HepG2 (cell line): Measurements from ENCODE around the gene GRB2. TPM values are rescaled to one million over a fixed set of nuclear protein-coding genes. Genes with fewer than 3 reads are reported as not detected.

Experiments
- CEBPB ChIP-seq: IDR thresholded peaks from 2 replicates; pipeline ENCODE4 v1.6.1; 2011; ENCODE audit warnings: low read depth, low read length, improper control_type of control experiment, borderline replicate concordance
- ELF1 ChIP-seq: sonication (generic); formaldehyde crosslinking; IDR thresholded peaks from 2 replicates; pipeline ENCODE4 v1.4.0; 2020; ENCODE audit warnings: missing genetic modification reagents
- FOXP4 ChIP-seq: sonication (generic); formaldehyde crosslinking; IDR thresholded peaks from 2 replicates; pipeline ENCODE4 v1.4.0; 2020; ENCODE audit warnings: missing genetic modification reagents
- HMGXB3 ChIP-seq: sonication (generic); formaldehyde crosslinking; IDR thresholded peaks from 2 replicates; pipeline ENCODE4 v1.4.0; 2020; ENCODE audit warnings: missing genetic modification reagents, borderline replicate concordance
- JUNB ChIP-seq: sonication (generic); formaldehyde crosslinking; IDR thresholded peaks from 2 replicates; pipeline ENCODE4 v1.8.0; 2022; ENCODE audit warnings: missing genetic modification reagents, mild to moderate bottlenecking, borderline replicate concordance
- MED13 ChIP-seq: sonication (generic); formaldehyde crosslinking; IDR thresholded peaks from 2 replicates; pipeline ENCODE4 v1.5.0; 2020; ENCODE audit warnings: missing genetic modification reagents
- MTA1 ChIP-seq: sonication (generic); formaldehyde crosslinking; IDR thresholded peaks from 2 replicates; pipeline ENCODE4 v1.4.0; 2020; ENCODE audit warnings: missing genetic modification reagents, mild to moderate bottlenecking, borderline replicate concordance
- NCOA1 ChIP-seq: sonication (generic); formaldehyde crosslinking; IDR thresholded peaks from 2 replicates; pipeline ENCODE4 v1.9.0; 2021; ENCODE audit warnings: missing genetic modification reagents
- NR2F6 ChIP-seq, 2 experiments: IDR thresholded peaks; 2 replicates each; pipeline ENCODE4 v1.6.1; 2016; ENCODE audit warnings: antibody characterized with exemption in 1 of 2, mild to moderate bottlenecking in 1 of 2
- SP1 ChIP-seq, 2 experiments: fragments of 450-650 bp in 1 of 2; sonication (generic) in 1 of 2; formaldehyde crosslinking in 1 of 2; IDR thresholded peaks; 2 replicates each; pipeline versions ENCODE4 v1.4.0 to v1.6.1; 2016 to 2020; ENCODE audit warnings: missing genetic modification reagents in 1 of 2
- SSRP1 ChIP-seq: IDR thresholded peaks from 2 replicates; pipeline ENCODE4 v1.6.1; 2016; ENCODE audit warnings: control low read depth
- TEAD2 ChIP-seq: sonication (generic); formaldehyde crosslinking; IDR thresholded peaks from 2 replicates; pipeline ENCODE4 v1.9.0; 2021; ENCODE audit warnings: missing genetic modification reagents
- ZBTB7B ChIP-seq: sonication (generic); formaldehyde crosslinking; IDR thresholded peaks from 2 replicates; pipeline ENCODE4 v1.4.0; 2020; ENCODE audit warnings: missing genetic modification reagents
- ZGPAT ChIP-seq: IDR thresholded peaks from 2 replicates; pipeline ENCODE4 v1.6.1; 2016; ENCODE audit warnings: mild to moderate bottlenecking
- ZKSCAN1 ChIP-seq: fragments of 150-350 bp; IDR thresholded peaks from 2 replicates; pipeline ENCODE4 v1.6.1; 2014; ENCODE audit warnings: low read length
- ZMYM3 ChIP-seq: sonication (generic); formaldehyde crosslinking; IDR thresholded peaks from 2 replicates; pipeline ENCODE4 v1.5.1; 2020; ENCODE audit warnings: mild to moderate bottlenecking, missing genetic modification reagents
- ZNF343 ChIP-seq: sonication (generic); formaldehyde crosslinking; IDR thresholded peaks from 2 replicates; pipeline ENCODE4 v1.4.0; 2020; ENCODE audit warnings: mild to moderate bottlenecking, missing genetic modification reagents
- ZNF451 ChIP-seq: sonication (generic); formaldehyde crosslinking; IDR thresholded peaks from 2 replicates; pipeline ENCODE4 v1.5.0; 2020; ENCODE audit warnings: mild to moderate bottlenecking, missing genetic modification reagents
- ZNF883 ChIP-seq: sonication (generic); formaldehyde crosslinking; IDR thresholded peaks from 2 replicates; pipeline ENCODE4 v1.5.1; 2020; ENCODE audit warnings: mild to moderate bottlenecking, missing genetic modification reagents; ENCODE audit errors: not compliant biosample characterization
- ZNF891 ChIP-seq: sonication (generic); formaldehyde crosslinking; IDR thresholded peaks from 2 replicates; pipeline ENCODE4 v1.5.0; 2020; ENCODE audit warnings: mild to moderate bottlenecking, missing genetic modification reagents
- ZSCAN30 ChIP-seq: sonication (generic); formaldehyde crosslinking; IDR thresholded peaks from 2 replicates; pipeline ENCODE4 v1.5.0; 2020; ENCODE audit warnings: mild to moderate bottlenecking, missing genetic modification reagents
- polyA plus RNA-seq, 8 experiments: library from polyadenylated mRNA; depleted of rRNA in 3 of 8; stranded (reverse) in 7 of 8; unstranded in 1 of 8; fragments of >200 nt; fragmentation: Illumina TruSeq in 4 of 8; extraction: Trizol in 4 of 8; gene quantifications; 2 replicates each; pipeline versions ENCODE4 v1.2.1 to v1.2.3, GENCODE V29; 2011 to 2016; ENCODE audit warnings: low read depth in 4 of 8, missing spikeins in 1 of 8, mixed read lengths in 1 of 8; ENCODE audit not compliant: insufficient read depth in 1 of 8
- total RNA-seq, 5 experiments: library from RNA; depleted of rRNA; stranded (reverse); fragments of >200 nt; fragmentation: Illumina TruSeq; extraction: Trizol; gene quantifications; 2 replicates each; pipeline ENCODE4 v1.2.3, GENCODE V29; 2016; ENCODE audit warnings: low read depth in 1 of 5
- TF ChIP-seq, protein P1 (sequence below): IDR thresholded peaks from 2 replicates; pipeline ENCODE4 v1.6.1; 2018; ENCODE audit warnings: missing genetic modification reagents

GRB2 gene
- total and polyA plus RNA-seq, 2 of the 13 experiments (the other 11 are each of a cell fraction or from before 2014, with no cell fraction given), result 84.6 to 92.3 TPM

DNA sequence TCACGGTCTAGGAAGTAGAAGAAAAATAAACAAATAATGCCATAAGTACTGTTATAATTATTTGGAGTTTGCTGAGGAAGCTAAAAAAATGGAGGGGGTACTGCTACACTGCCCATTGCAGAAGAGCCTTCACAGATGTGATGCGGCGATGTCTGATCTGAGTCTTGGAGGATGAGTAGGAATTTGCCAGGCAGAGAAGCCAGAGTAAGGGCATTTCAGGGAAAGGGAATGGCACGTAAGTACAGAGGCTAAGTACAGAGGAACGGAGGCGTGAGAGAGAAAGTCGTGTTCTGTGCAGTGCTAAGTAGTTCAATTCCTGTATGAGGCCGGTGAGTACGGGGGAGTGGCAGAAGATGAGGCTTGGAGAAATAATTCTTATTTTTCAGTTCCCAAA lies 741 bp upstream of the GRB2 start (continued):
- TF ChIP-seq ZGPAT (CRISPR knock-in tag) (no peak), MED13 (CRISPR knock-in tag) (no peak), FOXP4 (no peak), HMGXB3 (CRISPR knock-in tag) (no peak), SSRP1 (0 out of 2 replicates have a peak, but pooled peaks have one; percentile 58), ZSCAN30 (CRISPR knock-in tag) (no peak), CEBPB (no peak), ZKSCAN1 (no peak), ZNF891 (CRISPR knock-in tag) (no peak), ELF1 (no peak), MTA1 (no peak), ZMYM3 (CRISPR knock-in tag) (0 out of 2 replicates have a peak, but pooled peaks have one; percentile 3), TEAD2 (CRISPR knock-in tag) (no peak), ZNF451 (CRISPR knock-in tag) (no peak), JUNB (CRISPR knock-in tag) (no peak), NR2F6 (IDR thresholded peaks at IDR 0.05) (peak; percentile 6; the same call in 1 of the 2 replicates), NR2F6 (CRISPR knock-in tag; IDR thresholded peaks at IDR 0.05) (no peak), ZBTB7B (CRISPR knock-in tag) (no peak), SP1 (IDR thresholded peaks at IDR 0.05) (no peak), SP1 (CRISPR knock-in tag; IDR thresholded peaks at IDR 0.05) (no peak), NCOA1 (CRISPR knock-in tag) (no peak), ZNF343 (CRISPR knock-in tag) (no peak), ZNF883 (CRISPR knock-in tag) (no peak)
- TF ChIP-seq, protein P1, sequence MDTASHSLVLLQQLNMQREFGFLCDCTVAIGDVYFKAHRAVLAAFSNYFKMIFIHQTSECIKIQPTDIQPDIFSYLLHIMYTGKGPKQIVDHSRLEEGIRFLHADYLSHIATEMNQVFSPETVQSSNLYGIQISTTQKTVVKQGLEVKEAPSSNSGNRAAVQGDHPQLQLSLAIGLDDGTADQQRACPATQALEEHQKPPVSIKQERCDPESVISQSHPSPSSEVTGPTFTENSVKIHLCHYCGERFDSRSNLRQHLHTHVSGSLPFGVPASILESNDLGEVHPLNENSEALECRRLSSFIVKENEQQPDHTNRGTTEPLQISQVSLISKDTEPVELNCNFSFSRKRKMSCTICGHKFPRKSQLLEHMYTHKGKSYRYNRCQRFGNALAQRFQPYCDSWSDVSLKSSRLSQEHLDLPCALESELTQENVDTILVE (CRISPR knock-in tag), result no peak
